Prostate gland (tissue), 2 donors: Measurements from ENCODE around the gene EMILIN1.
"Not testable (repeated sequence)": the region's sequence is repeated elsewhere in the genome, so short reads cannot be mapped to it uniquely, and the experiment has no call there.

Experiments
- CTCF ChIP-seq, 4 experiments: fragments of 200-600 bp in 2 of 4; fragments of 450-650 bp in 2 of 4; sonication (generic) in 2 of 4; IDR thresholded peaks; 1 replicate in 3 of 4; 2 replicates in 1 of 4; pipeline ENCODE4 v1.5.1; 2016 to 2019; ENCODE audit warnings: antibody characterized with exemption in 4 of 4, mild to moderate bottlenecking in 2 of 4, moderate library complexity in 2 of 4
- POLR2A ChIP-seq: fragments of 450-650 bp; IDR thresholded peaks from one replicate; pipeline ENCODE4 v1.6.1; 2016; ENCODE audit warnings: antibody characterized with exemption, mild to moderate bottlenecking
- POLR2AphosphoS5 ChIP-seq: sonication (generic); formaldehyde crosslinking; IDR thresholded peaks from one replicate; pipeline ENCODE4 v1.6.1; 2017; ENCODE audit warnings: antibody characterized with exemption

GRCh38 chr2:27111392-27112078 is 33.1 kb downstream of the EMILIN1 start:
- not testable (repeated sequence) for TF ChIP-seq CTCF (IDR thresholded peaks at IDR 0.05); POLR2A; POLR2AphosphoS5
